Mesendoderm (in vitro differentiated cells): ENCODE measurements around the gene ARFGAP1.

Source experiments
- DNase-seq: peaks from one replicate; pipeline ENCODE4 v3.0.0; 2013
- H2AK5ac ChIP-seq: 2 replicates; pipeline ENCODE4 v1.6.1; 2013; ENCODE audit warnings: low read length, inconsistent platforms
- H2BK120ac ChIP-seq: 2 replicates; pipeline ENCODE4 v1.6.1; 2013; ENCODE audit warnings: low read depth, mild to moderate bottlenecking, low read length, moderate library complexity, mixed read lengths
- H2BK15ac ChIP-seq: replicated peaks from 2 replicates; pipeline ENCODE4 v1.6.1; 2013; ENCODE audit warnings: low read depth, mild to moderate bottlenecking, moderate library complexity
- H2BK5ac ChIP-seq: 2 replicates; pipeline ENCODE4 v1.6.1; 2013; ENCODE audit warnings: low read length, inconsistent platforms
- H3K18ac ChIP-seq: 2 replicates; pipeline ENCODE4 v1.6.1; 2013; ENCODE audit warnings: mild to moderate bottlenecking, low read length, mixed read lengths
- H3K23ac ChIP-seq: one replicate; pipeline ENCODE4 v1.6.1; 2013; ENCODE audit warnings: low read length
- H3K27ac ChIP-seq: 2 replicates; pipeline ENCODE4 v1.5.1; 2013; ENCODE audit warnings: low read depth, mild to moderate bottlenecking, inconsistent platforms, low read length, moderate library complexity
- H3K27me3 ChIP-seq: 2 replicates; pipeline ENCODE4 v1.6.1; 2013; ENCODE audit warnings: low read length, control low read depth, mild to moderate bottlenecking, inconsistent platforms; ENCODE audit not compliant: insufficient read depth, poor library complexity
- H3K36me3 ChIP-seq: 2 replicates; pipeline ENCODE4 v1.6.1; 2013; ENCODE audit warnings: low read length, inconsistent platforms; ENCODE audit not compliant: control insufficient read depth, insufficient read depth
- H3K4ac ChIP-seq: one replicate; pipeline ENCODE4 v1.6.1; 2013; ENCODE audit warnings: low read depth, mild to moderate bottlenecking, low read length, moderate library complexity
- H3K4me1 ChIP-seq: 2 replicates; pipeline ENCODE4 v1.6.1; 2013; ENCODE audit warnings: low read depth, low read length, inconsistent platforms; ENCODE audit not compliant: control insufficient read depth
- H3K4me2 ChIP-seq: 2 replicates; pipeline ENCODE4 v1.6.1; 2013; ENCODE audit warnings: low read length
- H3K4me3 ChIP-seq: 2 replicates; pipeline ENCODE4 v1.5.1; 2013; ENCODE audit warnings: mild to moderate bottlenecking, low read length
- H3K56ac ChIP-seq: one replicate; pipeline ENCODE4 v1.6.1; 2013; ENCODE audit warnings: low read length
- H3K79me1 ChIP-seq: 2 replicates; pipeline ENCODE4 v1.6.1; 2013; ENCODE audit warnings: low read length, inconsistent platforms
- H3K79me2 ChIP-seq: 2 replicates; pipeline ENCODE4 v1.6.1; 2013; ENCODE audit warnings: mild to moderate bottlenecking, low read length; ENCODE audit not compliant: control insufficient read depth, insufficient read depth
- H3K9ac ChIP-seq: 2 replicates; pipeline ENCODE4 v1.6.1; 2013; ENCODE audit warnings: low read length, inconsistent platforms
- H4K5ac ChIP-seq: one replicate; pipeline ENCODE4 v1.6.1; 2013; ENCODE audit warnings: low read length
- H4K8ac ChIP-seq: one replicate; pipeline ENCODE4 v1.6.1; 2013; ENCODE audit warnings: low read depth, mild to moderate bottlenecking, control low read depth, low read length, moderate library complexity
- WGBS: extraction: QIAGEN DNeasy Blood & Tissue Kit; methylation state at CpG from one replicate; pipeline ENCODE4 v1.1.7; 2013; ENCODE audit warnings: low lambda C conversion rate, missing lambda C conversion rate; ENCODE audit not compliant: insufficient coverage; ENCODE audit errors: extremely low coverage; 5-methylcytosine and 5-hydroxymethylcytosine counted together

The ARFGAP1 gene

GRCh38 chr20:63264000-63264399, 8.6 kb upstream of the ARFGAP1 start:
- Histone ChIP-seq H2BK15ac (no peak overlapping the region), H3K79me2 (no peaks in the 10 kb centered on the region), H2BK5ac (no peak overlapping the region), H3K27me3 (no peaks in the 10 kb centered on the region), H3K9ac (no peak overlapping the region), H3K79me1 (no peaks in the 10 kb centered on the region), H3K23ac (no peak overlapping the region), H3K4ac (no peak overlapping the region), H3K4me2 (no peak overlapping the region), H3K4me1 (no peaks in the 10 kb centered on the region), H4K8ac (no peak overlapping the region), H4K5ac (no peak overlapping the region), H2AK5ac (no peak overlapping the region), H3K27ac (no peak overlapping the region), H3K18ac (no peak overlapping the region), H3K36me3 (no peaks in the 10 kb centered on the region), H2BK120ac (no peak overlapping the region), H3K56ac (no peak overlapping the region), H3K4me3 (no peak overlapping the region)
- no peak for DNase-seq
- WGBS, result no CpG with 5 or more reads among the region's 10 CpGs

- Histone ChIP-seq H2BK15ac (no peak overlapping the region), H2BK5ac (no peak overlapping the region), H3K4me2 (no peak overlapping the region), H3K4me3 (no peak overlapping the region), H3K23ac (no peak overlapping the region), H3K56ac (no peak overlapping the region), H3K79me2 (no peaks in the 10 kb centered on the region), H3K18ac (no peak overlapping the region), H3K4me1 (no peaks in the 10 kb centered on the region), H4K5ac (no peak overlapping the region), H3K36me3 (no peaks in the 10 kb centered on the region), H2AK5ac (no peak overlapping the region), H3K4ac (no peak overlapping the region), H3K27me3 (no peaks in the 10 kb centered on the region), H4K8ac (no peak overlapping the region), H3K9ac (no peak overlapping the region), H3K27ac (no peak overlapping the region), H2BK120ac (no peak overlapping the region), H3K79me1 (no peaks in the 10 kb centered on the region)
- no CpG with 5 or more reads among the region's 14 CpGs for WGBS
- no peak for DNase-seq
Observed at GRCh38 chr20:63264519-63264918, 8.1 kb upstream of the ARFGAP1 start.

GRCh38 chr20:63265891-63266515, 6.6 kb upstream of the ARFGAP1 start:
- no peak overlapping the region for H2BK120ac ChIP-seq

GRCh38 chr20:63267691-63268090, 4.9 kb upstream of the ARFGAP1 start:
- H3K4me2 ChIP-seq, result no peak overlapping the region
- H2BK120ac ChIP-seq, result no peak overlapping the region
- no peak overlapping the region for H3K4me3 ChIP-seq
- no peak overlapping the region for H3K23ac ChIP-seq
- no peak overlapping the region for H3K4ac ChIP-seq
- no peak overlapping the region for H2AK5ac ChIP-seq
- H3K18ac ChIP-seq, result no peak overlapping the region
- no peaks in the 10 kb centered on the region for H3K4me1 ChIP-seq
- H4K5ac ChIP-seq, result no peak overlapping the region
- no peaks in the 10 kb centered on the region for H3K27me3 ChIP-seq
- H4K8ac ChIP-seq, result no peak overlapping the region
- no CpG with 5 or more reads among the region's 9 CpGs for WGBS
- no peak for DNase-seq
- no peaks in the 10 kb centered on the region for H3K79me1 ChIP-seq
- H2BK5ac ChIP-seq, result no peak overlapping the region
- H3K9ac ChIP-seq, result no peak overlapping the region
- H3K79me2 ChIP-seq, result no peaks in the 10 kb centered on the region
- H3K56ac ChIP-seq, result no peak overlapping the region
- no peaks in the 10 kb centered on the region for H3K36me3 ChIP-seq
- H2BK15ac ChIP-seq, result no peak overlapping the region
- H3K27ac ChIP-seq, result no peak overlapping the region

More at GRCh38 chr20:63265891-63266515, 6.6 kb upstream of the ARFGAP1 start:
- no peak overlapping the region for H4K8ac ChIP-seq
- H2BK5ac ChIP-seq, result no peak overlapping the region
- DNase-seq, result no peak
- H2BK15ac ChIP-seq, result no peak overlapping the region
- no peaks in the 10 kb centered on the region for H3K79me2 ChIP-seq
- no peak overlapping the region for H3K9ac ChIP-seq
- no peak overlapping the region for H3K23ac ChIP-seq
- no peak overlapping the region for H3K4ac ChIP-seq
- H3K4me1 ChIP-seq, result no peaks in the 10 kb centered on the region
- H3K18ac ChIP-seq, result no peak overlapping the region
- H3K36me3 ChIP-seq, result no peaks in the 10 kb centered on the region
- WGBS, result no CpG with 5 or more reads among the region's 12 CpGs
- H2AK5ac ChIP-seq, result no peak overlapping the region
- no peak overlapping the region for H3K4me3 ChIP-seq
- H3K27ac ChIP-seq, result no peak overlapping the region
- H3K79me1 ChIP-seq, result no peaks in the 10 kb centered on the region
- no peak overlapping the region for H3K56ac ChIP-seq
- no peaks in the 10 kb centered on the region for H3K27me3 ChIP-seq
- H4K5ac ChIP-seq, result no peak overlapping the region
- H3K4me2 ChIP-seq, result no peak overlapping the region

GRCh38 chr20:63268256-63268655, 4.4 kb upstream of the ARFGAP1 start:
- no peak overlapping the region for H4K8ac ChIP-seq
- H3K4ac ChIP-seq, result no peak overlapping the region
- DNase-seq, result no peak
- no peak overlapping the region for H3K27ac ChIP-seq
- no peak overlapping the region for H2AK5ac ChIP-seq
- no peak overlapping the region for H3K18ac ChIP-seq
- WGBS, result no CpG with 5 or more reads among the region's 7 CpGs
- no peak overlapping the region for H2BK15ac ChIP-seq
- no peak overlapping the region for H3K56ac ChIP-seq
- no peaks in the 10 kb centered on the region for H3K79me1 ChIP-seq
- no peaks in the 10 kb centered on the region for H3K27me3 ChIP-seq
- H3K79me2 ChIP-seq, result peaks cover 5% of the 10 kb centered on the region
- H3K36me3 ChIP-seq, result no peaks in the 10 kb centered on the region
- H3K9ac ChIP-seq, result no peak overlapping the region
- no peak overlapping the region for H4K5ac ChIP-seq
- H3K4me2 ChIP-seq, result no peak overlapping the region
- no peak overlapping the region for H2BK5ac ChIP-seq
- H3K4me1 ChIP-seq, result no peaks in the 10 kb centered on the region
- H2BK120ac ChIP-seq, result no peak overlapping the region
- no peak overlapping the region for H3K23ac ChIP-seq
- no peak overlapping the region for H3K4me3 ChIP-seq
